Lung (tissue), 12 donors: ENCODE results near the gene DNAI4. TPM values are rescaled to one million over a fixed set of nuclear protein-coding genes. Genes with fewer than 3 reads are reported as not detected.

Experiments
- ATAC-seq: fragments of 200-7000 bp; cut with Tn5 transposase; one replicate; pipeline ENCODE4 v1.9.1; 2020; ENCODE audit warnings: moderate number of reproducible peaks; ENCODE audit not compliant: insufficient read depth, low FRiP score
- DNase-seq, 3 donors: peaks; one replicate each; pipeline ENCODE4 v3.0.0-alpha.2; 2013 to 2017
- H3K27ac ChIP-seq, 2 donors: one replicate each; pipeline ENCODE4 v1.5.1; 2013; ENCODE audit warnings: mild to moderate bottlenecking in 2 of 2, moderate library complexity in 2 of 2, control low read depth in 1 of 2, inconsistent platforms in 1 of 2, low read depth in 1 of 2, low read length in 1 of 2
- H3K27me3 ChIP-seq, 3 donors: one replicate each; pipeline ENCODE4 v1.5.1; 2013; ENCODE audit warnings: low read length in 2 of 3; ENCODE audit not compliant: control insufficient read depth in 3 of 3, insufficient read depth in 3 of 3
- H3K36me3 ChIP-seq, 4 donors: one replicate each; pipeline ENCODE4 v1.5.1; 2013; ENCODE audit warnings: low read length in 4 of 4, mild to moderate bottlenecking in 1 of 4, moderate library complexity in 1 of 4; ENCODE audit not compliant: control insufficient read depth in 4 of 4, insufficient read depth in 4 of 4
- H3K4me1 ChIP-seq, 5 donors: one replicate each; pipeline ENCODE4 v1.5.1; 2013; ENCODE audit warnings: low read length in 5 of 5, mild to moderate bottlenecking in 2 of 5, moderate library complexity in 1 of 5; ENCODE audit not compliant: control insufficient read depth in 5 of 5, insufficient read depth in 5 of 5
- H3K4me3 ChIP-seq: one replicate; pipeline ENCODE4 v1.5.1; 2013; ENCODE audit warnings: mild to moderate bottlenecking, control low read depth, moderate library complexity
- H3K9ac ChIP-seq, 2 donors: one replicate each; pipeline ENCODE4 v1.5.1; 2013; ENCODE audit warnings: low read length in 2 of 2, control low read depth in 1 of 2; ENCODE audit not compliant: insufficient read depth in 1 of 2
- H3K9me3 ChIP-seq, 4 donors: one replicate each; pipeline ENCODE4 v1.5.1; 2013; ENCODE audit warnings: low read length in 3 of 4, mild to moderate bottlenecking in 1 of 4, moderate library complexity in 1 of 4; ENCODE audit not compliant: control insufficient read depth in 4 of 4, insufficient read depth in 3 of 4
- CTCF ChIP-seq: IDR thresholded peaks from 2 replicates; pipeline ENCODE4 v1.5.1; 2012; ENCODE audit warnings: mild to moderate bottlenecking; ENCODE audit errors: control extremely low read depth, extremely low read depth
- WGBS, 2 donors: extraction: QIAGEN DNeasy Blood & Tissue Kit; methylation state at CpG; one replicate each; pipeline ENCODE4 v1.1.7; 2013; 5-methylcytosine and 5-hydroxymethylcytosine counted together
- polyA plus RNA-seq, 2 donors: library from polyadenylated mRNA; stranded (reverse); fragments of 200-250 nt; gene quantifications; one replicate each; pipeline ENCODE4 v1.2.1, GENCODE V29; 2013
- total RNA-seq, 2 donors: library from RNA; depleted of rRNA in 1 of 2; stranded (reverse); fragments of >200 nt in 1 of 2; gene quantifications; one replicate each; pipeline ENCODE4 v1.2.1, GENCODE V29; 2014 to 2021
- donor health status: control.
- donor health status: control.
- donor health status: Bipolar disorder and iron deficiency.
- donor health status: healthy.
- donor health status: DM: yes; HTN: yes; CAD: no.

The DNAI4 gene
- total and polyA plus RNA-seq, 4 donors = 4.4 to 61.1 (median 15.5) TPM

GRCh38 chr1:66850989-66851388, 73.7 kb downstream of the DNAI4 start:
- no peak overlapping the region for H3K27ac ChIP-seq
- TF ChIP-seq CTCF = no peak
- ATAC-seq = no peak
- no peak for DNase-seq
- no peaks in the 10 kb centered on the region for H3K27me3 ChIP-seq
- no peak overlapping the region for H3K4me3 ChIP-seq
- WGBS, 2 donors = 100% methylated on average over 1 of the region's 1 CpG
- peaks cover 0 to 4% (median 0%) of the 10 kb centered on the region in 4 donors for H3K9me3 ChIP-seq
- H3K4me1 ChIP-seq = peaks cover 0 to 4% (median 0%) of the 10 kb centered on the region in 5 donors
- H3K9ac ChIP-seq = no peak overlapping the region
- H3K36me3 ChIP-seq = peaks cover 0 to 2% (median 0%) of the 10 kb centered on the region in 4 donors

- Histone ChIP-seq H3K9ac (no peak overlapping the region), H3K27ac (no peak overlapping the region), H3K9me3 (peaks cover 0 to 2% (median 0%) of the 10 kb centered on the region in 4 donors), H3K27me3 (no peaks in the 10 kb centered on the region), H3K36me3 (peaks cover 0 to 2% (median 0%) of the 10 kb centered on the region in 4 donors), H3K4me1 (peaks cover 0 to 4% (median 0%) of the 10 kb centered on the region in 5 donors), H3K4me3 (no peak overlapping the region)
- 89 to 95% methylated on average over 2 of the region's 2 CpGs for WGBS, 2 donors
- TF ChIP-seq CTCF = no peak
- DNase-seq = no peak
- ATAC-seq = no peak
These were observed 76.5 kb downstream of the DNAI4 start for GRCh38 chr1:66848193-66848592.

DNA sequence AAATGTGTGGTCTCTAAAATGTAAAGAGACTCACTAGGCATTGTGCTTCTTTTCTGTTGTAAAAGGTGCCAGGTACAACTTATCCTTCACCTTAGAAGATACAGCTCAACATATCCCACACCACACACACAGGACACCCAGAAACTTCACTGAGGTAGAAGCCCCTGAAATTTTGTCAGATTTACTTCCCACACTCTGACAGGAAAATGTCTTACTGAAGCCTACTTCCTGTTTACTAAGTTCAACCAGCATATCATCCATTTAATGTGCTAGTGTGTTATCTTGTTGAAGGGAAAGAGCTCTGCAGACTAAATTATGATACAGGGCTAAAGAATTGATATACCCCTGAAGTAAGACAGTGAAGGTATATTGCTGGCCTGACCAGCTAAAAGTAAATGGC, 83.7 kb downstream of the DNAI4 start:
- Histone ChIP-seq H3K9me3 (no peaks in the 10 kb centered on the region), H3K27ac (no peak overlapping the region), H3K9ac (no peak overlapping the region), H3K4me3 (no peak overlapping the region), H3K4me1 (peaks cover 0 to 6% (median 0%) of the 10 kb centered on the region in 5 donors), H3K27me3 (no peaks in the 10 kb centered on the region), H3K36me3 (peaks cover 0 to 2% (median 0%) of the 10 kb centered on the region in 4 donors)
- TF ChIP-seq CTCF = no peak
- ATAC-seq (no peak), DNase-seq (no peak)

- Histone ChIP-seq H3K4me3 (no peak overlapping the region), H3K27ac (no peak overlapping the region), H3K4me1 (no peaks in the 10 kb centered on the region), H3K9me3 (no peaks in the 10 kb centered on the region), H3K27me3 (no peaks in the 10 kb centered on the region), H3K36me3 (peaks cover 0 to 2% (median 0%) of the 10 kb centered on the region in 4 donors), H3K9ac (no peak overlapping the region)
- DNase-seq (no peak), ATAC-seq (no peak)
- no peak for TF ChIP-seq CTCF
These were observed 89.7 kb downstream of the DNAI4 start for GRCh38 chr1:66834926-66835325.
